CD4-positive, alpha-beta T cell treated with Interleukin-6 at 100 ng/mL for 8 hours (primary cell): ENCODE results near the gene ACTN1.

Experiments
- DNase-seq: peaks from one replicate; pipeline ENCODE4 v3.0.0-alpha.2; 2020; ENCODE audit warnings: mixed read lengths, low spot score

Gene ACTN1

DNA sequence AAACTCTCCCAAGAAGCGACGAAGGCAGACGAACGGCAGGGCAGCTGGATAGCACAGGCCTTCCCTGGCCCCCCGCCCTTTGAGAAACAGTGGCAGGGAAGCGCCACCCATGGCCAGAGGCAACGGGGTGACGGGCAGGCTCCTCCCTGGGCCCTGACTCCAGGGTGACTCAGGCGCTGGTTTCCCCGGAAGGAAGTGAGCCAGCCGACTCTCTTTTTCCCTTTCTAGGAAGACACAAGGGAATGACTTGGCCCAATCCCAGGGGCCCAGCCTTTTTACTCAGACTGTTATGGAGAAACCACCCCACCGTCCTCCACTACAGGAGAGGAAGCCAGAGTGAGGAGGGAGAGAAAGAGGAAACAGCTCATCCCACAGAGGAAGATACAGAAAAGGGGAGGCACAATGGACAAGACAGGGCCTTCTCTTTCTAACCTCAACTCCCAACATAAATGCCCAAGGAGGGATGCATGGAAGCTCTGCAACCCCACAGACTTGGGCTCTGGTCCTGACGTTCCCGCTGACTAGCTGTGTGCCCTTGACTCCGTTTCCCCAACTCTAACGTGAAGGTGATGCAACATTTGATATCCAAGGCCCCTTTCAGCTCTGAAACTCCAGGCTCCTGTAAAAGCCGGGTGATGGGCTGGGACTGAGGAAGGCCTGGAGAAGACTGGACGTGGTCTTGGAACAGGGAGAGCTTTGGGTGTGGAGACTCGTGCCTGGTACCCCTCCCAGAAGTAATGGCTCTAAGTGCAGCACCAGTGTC, 27.9 kb downstream of the ACTN1 start:
- no peak for DNase-seq

DNA sequence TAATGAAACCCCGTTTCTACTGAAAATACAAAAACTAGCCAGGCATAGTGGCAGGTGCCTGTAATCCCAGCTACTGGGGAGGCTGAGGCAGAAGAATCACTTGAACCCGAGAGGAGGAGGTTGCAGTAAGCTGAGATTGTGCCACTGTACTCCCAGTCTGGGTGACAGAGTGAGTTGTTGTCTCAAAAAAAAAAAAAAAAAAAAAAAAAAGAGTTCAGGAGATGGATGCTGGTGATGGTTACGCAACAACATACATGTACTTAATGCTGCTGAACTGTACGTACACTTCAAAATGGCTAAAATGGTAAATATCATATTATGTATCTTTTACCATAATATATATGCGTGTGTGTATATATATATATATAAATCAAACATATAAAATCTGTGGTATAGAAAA, 29.0 kb downstream of the ACTN1 start:
- DNase-seq: no peak

DNA sequence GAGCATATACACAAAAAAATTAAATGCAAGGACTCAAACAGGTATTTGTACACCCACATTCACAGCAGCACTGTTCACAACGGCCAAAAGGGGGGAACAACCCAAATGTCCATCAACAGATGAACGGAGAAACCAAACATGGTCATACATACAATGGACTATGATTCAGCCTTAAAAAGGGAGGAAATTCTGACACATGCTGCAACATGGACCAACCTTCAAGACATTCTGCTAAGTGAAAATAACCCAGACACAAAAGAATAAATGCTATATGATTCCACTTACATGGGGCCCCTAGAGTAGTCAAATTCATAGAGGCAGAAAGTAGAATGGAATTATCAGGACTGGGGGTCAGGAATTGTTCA, 29.5 kb downstream of the ACTN1 start:
- DNase-seq: no peak

DNA sequence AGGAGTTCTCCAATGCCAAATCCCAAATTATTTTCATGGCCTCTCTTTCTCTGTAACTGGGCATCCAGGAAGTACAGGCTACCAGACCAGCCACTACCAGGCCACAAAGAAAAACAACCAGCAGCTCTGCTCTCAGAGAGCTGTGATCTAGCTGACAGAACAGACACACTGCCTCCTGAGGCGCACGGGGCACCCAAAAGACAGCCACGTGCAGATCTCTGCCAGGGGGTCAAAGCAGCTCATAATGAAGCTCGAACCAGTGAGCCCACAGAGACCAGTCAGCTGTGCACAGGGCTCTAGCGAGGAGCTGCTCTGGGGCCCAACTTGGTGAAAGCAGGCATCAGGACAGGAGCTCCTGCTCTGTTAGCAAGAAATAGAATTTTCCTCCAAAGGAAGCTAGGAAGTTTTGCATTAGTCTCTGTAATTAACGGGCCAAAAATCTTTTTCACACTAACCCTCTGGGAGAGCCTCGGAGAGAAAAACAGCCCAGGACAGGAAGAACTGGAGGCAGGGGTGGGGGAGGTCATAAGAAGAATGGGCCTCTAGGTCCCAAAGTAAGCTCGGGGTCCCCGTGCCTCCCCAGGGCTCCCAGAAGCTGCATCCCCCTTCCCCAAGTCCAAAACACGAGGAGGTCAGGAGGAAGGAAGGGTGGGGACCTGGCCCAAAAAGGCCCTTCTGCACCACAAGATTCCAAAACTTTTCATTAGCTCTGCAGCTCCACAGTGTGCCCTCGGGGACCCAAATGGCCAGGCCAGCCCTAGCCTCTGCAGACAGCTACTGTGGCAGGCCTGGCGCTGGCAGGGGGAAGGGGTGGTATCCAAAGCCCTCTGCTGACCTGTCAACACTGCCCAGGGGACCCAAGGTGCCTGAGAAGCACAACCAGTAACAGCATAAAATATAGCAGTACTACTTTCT, 30.2 kb downstream of the ACTN1 start:
- DNase-seq: no peak

DNA sequence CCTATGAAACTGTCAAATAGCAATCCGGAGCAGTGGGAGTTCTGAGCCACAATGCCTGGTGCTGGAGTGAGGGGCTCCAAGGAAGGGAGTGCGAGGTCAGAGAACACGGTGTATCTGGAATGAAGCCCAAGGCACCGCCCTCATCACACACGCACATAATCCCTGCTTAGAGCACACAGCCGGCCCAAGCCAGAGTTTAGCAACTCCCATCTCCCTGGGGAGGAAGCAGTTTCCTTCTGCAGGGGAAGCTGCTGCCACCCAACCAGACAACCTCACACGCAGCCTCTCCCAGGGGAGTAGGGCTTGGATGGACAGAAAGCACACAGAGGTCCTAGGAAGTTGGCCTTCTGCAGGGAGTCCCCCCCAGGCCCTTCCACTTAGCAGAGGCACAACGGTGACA, 31.3 kb downstream of the ACTN1 start:
- DNase-seq: no peak

DNA sequence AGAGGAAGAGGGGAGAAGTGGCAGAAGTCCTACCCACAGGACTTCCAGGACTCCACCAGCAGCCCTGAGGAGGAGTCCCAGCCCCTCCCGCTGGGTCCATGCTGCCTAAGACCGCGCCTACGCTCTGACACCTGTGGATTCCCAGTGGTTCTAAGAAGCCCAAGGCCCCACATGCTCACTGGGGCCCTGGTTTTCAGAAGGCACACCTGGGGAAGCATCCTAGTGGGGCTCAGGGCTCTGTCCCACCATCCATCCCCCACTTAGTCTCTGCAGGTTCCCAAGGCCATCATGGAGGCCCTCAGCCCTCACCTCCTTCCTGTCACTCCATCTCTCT, 32.6 kb downstream of the ACTN1 start:
- no peak for DNase-seq

DNA sequence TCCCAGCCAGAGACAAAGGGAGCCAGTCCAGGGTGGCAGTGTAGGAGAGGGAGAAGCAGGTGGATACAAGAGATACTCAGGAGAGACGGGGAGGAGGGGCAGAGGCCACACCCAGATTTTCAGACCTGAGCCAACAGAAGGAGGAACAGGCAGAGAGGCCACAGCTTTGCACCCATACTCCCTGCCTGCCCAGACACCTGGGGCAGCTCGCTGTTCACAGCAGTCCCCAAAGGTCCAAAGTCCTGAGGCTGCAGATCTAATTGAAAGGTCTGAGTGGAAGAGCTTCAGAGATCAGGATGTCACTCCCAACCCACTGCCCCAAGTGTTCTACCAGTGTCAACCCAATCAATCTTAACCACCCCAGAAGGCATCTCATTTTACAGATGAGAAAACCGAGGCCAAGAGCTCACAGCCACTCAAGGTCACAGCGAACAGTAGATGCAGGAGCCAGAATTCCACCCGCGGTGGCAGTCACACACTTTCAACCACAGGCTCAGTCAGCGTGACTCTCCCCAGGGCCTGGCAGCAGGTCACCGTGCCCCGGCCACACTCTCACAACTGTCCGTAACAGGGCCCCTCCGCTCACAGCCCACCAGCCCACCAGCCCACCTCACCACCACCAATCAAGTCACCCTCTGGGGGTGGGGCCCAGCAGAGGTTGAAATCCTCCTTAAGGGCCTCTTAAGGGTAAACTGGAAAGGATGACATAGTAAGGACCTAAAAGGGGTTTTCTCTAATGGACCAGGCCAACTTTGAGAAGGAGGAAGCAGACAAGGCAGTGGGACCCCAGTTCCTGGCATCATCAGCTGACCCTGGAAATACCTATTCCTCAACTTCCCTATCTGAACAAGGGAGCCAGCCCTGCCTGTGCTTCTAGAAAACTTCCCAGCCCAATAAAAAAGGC, 33.3 kb downstream of the ACTN1 start:
- no peak for DNase-seq

DNA sequence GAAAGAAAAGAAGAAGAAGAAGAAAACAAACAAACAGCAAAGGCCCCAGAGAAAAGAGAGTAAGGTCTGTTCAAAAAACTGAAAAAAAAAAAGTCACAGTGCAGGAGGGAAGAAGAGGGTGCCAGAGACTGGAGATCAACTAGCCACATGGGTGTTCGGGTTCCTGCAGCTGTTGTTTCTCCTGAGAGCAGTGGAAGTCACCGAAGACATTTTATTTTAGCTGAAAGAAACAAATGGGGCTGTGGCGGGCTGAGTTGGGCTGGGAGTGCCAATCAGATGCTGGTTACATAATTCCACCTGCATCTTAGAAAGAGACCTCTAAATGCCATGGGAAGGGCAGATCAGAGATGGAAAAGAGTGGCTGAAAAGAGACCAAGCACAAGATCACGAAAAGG, 33.9 kb downstream of the ACTN1 start:
- peak; percentile 25 for DNase-seq

DNA sequence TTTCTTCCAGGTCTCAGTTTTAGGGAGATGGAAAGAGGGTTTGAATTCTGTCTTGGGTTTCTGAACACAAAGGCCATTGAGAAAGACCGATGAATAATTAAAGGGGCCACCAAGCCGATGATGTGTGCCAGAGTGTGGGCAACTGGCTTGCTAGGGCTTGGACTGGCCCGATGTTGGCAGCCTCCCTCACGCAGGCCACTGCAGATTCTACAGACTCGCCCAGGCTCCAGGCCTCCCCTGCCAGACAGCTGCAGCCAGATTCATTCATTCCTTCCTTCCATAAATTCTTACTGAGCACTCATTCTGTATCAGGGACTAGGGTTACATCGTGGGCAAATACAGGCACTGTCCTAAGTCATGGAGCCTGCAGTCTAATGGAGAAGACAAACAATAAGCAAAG, 34.9 kb downstream of the ACTN1 start:
- DNase-seq: no peak

DNA sequence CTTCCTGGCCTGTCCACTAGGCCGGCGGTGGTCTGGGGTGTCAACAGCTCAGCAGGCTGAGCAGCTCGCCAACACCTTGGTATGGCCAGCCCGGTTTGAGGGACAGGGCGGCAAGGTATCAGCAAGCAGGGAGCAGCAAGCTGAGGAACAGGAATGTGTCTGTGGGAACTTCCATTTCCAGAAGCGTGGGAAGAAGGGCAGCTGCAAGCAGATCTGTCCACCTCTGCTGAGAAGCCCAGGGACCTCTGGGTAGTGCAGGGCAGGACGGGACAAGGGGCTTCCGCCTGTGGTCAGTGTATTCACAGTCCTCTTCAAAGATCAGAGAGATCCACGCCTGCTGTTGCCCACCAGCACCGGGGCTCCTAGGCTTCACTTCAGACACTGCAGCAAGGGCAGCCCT, 36.0 kb downstream of the ACTN1 start:
- no peak for DNase-seq

DNA sequence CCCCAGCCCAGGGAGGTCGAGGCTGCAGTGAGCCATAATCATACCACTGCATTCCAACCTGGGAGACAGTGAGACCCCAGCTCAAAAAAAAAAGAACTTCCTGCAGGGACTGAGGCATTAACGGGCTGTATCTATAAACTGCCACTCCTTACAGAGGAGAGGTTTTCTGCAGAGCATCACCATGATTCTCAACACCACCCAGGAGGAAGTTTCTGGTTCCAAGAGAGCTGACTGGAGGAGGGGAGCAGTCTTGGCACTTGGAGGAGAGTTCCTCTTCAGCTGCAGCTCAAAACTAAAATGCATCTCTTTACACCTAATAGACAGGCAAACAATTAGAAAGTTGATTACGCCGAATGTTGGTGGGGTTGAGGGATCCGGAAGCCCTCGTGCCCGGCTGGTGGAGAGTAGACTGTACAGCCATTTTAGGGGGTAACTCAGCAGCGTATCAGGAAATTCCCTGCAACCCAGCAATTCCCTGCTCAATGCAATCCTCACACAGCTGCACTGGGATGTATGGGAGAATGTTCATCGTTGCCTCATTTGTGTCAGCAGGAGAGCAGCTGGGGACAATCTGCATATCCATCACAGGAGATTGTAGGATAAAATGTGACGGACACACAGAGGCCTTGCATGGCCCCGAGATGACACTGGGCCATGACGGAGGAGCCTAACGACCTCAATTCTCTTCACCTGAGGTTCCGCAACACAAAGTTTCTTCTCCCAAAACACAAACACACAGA, 36.6 kb downstream of the ACTN1 start:
- DNase-seq: no peak

DNA sequence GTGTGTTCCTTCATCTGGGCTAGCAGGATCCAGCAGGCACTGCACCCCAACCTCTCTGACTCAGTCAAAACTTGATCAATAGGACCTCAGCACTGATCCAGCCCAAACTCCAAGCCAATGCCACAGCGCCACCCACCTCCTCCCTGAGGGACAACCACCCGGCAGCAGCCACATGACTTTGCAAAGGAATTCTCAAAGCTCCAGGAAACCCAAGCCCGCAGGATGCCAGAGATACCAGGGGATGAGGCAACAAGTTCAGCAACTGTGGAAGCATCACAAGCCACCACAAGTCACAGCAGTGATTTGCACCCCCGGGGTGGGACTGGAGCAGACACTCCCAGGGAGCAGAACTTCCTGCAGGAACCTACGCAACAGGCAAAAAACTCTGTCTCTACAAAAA, 37.3 kb downstream of the ACTN1 start:
- DNase-seq: no peak

DNA sequence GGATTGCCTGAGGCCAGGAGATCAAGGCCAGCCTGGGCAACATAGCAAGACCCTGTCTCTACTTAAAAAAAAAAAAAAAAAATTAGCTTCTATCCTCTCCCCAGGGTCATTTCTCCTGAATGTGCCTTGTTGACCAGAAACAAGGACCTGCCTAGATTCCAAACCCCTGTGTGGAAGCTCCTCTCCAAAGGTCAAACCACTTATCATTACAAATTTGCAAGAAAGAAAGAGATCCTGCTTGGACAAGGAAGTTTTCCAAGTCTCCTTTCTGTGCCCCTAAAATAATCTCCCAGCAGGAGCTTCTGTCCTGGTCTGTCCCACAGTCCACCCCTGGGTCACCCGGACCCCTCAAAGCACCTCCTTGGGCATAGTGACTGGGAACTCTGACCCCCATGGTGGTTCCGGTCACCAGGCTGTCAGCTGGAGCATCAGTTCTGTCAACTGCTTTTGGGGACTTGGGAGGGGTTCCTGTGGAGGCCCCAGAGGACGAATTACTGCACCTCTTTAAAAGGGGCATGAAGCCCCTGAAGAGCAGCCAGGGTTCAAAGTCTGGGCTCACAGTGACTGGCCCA, 38.4 kb downstream of the ACTN1 start:
- DNase-seq: no peak

DNA sequence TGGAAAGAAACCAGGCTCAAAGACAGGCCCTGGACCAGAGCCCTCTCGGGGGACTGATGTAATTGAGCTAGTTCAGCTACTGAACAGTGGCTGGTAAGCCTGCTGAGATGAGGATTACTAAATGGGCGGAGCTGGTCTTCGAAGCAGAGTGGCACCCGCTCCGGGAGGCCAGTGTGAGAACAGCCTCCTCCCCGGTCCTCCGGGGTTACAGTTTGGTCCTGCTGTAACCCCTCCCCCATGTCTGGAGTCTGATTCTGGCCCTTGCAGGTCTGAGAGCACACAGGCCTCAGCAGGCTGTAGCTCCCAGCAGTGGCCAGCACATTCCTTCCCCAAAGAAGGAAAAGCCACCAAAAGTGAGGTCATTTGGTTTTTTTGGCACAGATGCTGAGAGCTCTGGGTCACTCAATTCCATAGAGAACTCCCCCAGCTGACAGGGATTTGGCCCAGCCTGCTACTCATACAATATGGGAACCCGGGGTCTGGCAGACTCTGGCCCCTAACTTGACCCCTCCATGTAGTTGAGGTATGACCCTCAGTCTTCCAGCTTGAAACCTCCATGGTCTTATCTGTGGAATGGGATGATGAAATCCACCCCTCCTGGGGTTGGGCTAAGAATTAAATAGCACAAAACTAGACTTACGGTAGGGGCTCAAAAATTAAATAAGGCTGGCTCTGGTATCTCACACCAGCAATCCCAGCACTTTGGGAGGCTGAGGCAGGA, 39.0 kb downstream of the ACTN1 start:
- no peak for DNase-seq

DNA sequence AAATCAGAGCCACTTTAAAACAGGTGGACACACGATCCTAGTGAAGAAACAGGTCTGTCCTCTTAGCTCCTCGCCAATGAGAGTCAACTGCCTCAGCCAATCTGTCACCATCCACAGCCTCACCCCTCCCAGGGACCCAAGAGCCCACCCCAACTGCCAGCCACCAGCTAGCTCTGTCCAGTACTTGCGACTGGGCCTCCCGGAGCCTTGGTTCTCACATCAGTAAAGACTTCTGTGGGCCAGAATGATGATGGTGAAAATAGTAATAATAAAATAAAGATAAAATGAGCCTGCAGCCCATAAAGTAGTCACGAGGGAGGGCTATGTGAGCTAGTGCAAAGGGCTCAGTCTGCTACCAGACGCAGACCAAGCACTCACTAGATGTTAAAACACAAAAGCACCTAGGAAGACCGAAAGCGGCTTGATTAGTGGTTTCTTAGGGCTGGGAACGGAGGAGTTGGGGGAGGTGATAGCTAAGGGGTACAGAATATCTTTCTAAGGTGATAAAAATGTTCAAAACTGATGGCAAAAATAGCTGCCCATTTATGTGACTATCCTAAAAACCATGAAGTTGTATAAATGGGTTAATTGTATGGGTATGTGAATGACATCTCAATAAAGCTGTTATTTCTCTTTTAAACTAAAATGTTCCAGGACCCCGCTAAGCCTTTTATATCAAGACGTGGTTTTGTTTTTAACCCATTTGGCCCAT, 39.8 kb downstream of the ACTN1 start:
- no peak for DNase-seq

DNA sequence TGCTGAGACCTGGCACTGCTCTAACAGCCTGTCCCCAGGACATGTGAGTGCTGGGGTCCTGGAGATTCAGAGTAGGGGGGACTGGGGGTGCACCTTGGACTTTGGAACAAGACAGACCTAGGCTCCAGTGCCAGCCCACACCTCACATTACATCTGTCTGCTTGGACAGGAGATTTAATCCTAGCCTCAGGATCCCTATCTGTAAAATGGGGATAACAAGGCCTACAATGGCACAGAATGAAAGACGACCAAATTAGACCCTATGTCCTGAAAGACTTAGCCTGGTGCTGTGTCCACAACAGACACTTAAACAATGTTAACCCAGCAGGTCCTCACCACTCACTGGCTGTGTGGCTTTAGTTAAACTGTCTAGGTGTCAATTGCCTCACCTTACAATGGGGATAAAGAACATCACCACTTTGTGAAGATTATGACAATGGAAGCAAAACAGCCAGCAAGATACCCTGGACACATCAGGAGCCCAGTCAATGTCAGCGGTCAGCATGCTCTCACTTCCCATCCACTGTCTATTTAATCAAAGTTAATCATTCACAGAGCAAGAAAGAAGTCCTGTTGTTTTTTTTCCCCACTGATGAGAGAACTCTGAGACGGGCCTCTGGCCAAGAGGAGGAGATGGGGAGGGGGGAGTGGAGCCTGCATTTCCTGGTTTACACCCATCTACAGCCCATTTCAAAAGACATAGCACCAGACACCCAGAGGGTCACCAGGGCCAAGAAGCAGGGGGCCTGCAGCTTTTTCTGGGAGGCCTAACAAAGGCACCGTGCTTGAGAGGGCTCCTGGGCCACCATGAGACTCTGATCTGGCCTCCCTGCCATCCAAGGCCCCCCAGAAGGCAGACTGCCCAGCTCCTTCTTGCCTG, 40.6 kb downstream of the ACTN1 start:
- DNase-seq: no peak

DNA sequence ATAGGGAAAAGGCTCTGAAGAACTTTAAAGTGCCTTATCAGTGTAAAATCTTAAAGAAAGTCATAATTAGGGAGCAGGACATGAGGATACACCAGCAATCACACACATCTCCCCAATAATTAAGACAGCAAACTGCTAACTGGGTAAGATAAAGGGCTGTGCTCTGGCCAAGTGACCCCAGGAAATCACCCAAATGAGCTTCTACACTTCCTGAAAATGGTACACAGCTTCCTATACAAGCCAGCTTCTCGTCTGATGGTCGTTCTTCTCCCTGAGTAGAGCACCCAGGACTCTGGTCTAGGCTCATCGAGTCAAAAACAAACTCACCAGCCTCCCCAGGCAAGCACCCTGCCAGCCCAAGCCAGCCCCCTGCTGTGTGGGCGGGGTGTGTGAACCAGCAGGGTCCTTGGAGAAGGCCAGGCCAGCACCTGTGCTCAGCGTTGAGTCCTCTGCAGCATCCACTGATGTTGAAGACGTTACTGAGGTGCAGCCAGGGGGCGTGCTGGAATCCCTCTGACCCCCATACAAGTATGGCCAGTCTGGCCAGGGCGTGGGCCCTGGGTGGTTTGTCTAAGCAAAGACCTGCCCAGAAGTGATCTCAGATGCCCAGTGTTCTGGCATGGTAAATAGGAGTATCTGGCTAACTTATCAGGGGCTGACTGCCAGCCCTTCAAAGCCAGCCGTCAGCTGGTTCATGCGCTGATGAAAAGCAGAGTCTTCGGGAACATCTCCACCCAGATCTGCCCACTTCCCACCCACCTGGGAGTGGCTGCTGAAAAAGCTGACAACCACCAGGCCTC, 41.4 kb downstream of the ACTN1 start:
- DNase-seq: peak; percentile 20

DNA sequence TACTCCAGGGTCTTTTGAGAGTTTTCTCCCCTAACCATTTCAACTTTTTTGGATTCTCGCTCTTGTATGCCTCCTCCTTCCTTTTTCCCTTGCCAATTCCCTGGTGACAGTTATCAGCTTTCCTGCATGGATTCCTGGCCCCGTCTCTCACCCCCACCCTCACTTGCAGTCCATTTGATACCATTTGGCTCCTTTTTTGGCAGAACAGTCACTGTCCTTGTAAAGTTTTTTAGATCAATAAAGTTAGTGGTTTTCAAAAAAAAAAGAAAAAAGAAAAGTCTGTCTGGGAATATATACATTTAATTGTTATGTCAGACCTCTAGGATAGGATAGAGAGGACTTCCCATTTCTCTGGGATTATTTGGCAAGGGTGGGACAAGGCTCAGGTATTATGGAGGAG, 42.1 kb downstream of the ACTN1 start:
- DNase-seq: no peak
